ENCODE data around the gene RNH1. TPM values are rescaled to one million over a fixed set of nuclear protein-coding genes. Genes with fewer than 3 reads are reported as not detected.

RNH1 gene
- total and polyA plus RNA-seq, 2 experiments from 2014 or later: 105 to 199 TPM

DNA sequence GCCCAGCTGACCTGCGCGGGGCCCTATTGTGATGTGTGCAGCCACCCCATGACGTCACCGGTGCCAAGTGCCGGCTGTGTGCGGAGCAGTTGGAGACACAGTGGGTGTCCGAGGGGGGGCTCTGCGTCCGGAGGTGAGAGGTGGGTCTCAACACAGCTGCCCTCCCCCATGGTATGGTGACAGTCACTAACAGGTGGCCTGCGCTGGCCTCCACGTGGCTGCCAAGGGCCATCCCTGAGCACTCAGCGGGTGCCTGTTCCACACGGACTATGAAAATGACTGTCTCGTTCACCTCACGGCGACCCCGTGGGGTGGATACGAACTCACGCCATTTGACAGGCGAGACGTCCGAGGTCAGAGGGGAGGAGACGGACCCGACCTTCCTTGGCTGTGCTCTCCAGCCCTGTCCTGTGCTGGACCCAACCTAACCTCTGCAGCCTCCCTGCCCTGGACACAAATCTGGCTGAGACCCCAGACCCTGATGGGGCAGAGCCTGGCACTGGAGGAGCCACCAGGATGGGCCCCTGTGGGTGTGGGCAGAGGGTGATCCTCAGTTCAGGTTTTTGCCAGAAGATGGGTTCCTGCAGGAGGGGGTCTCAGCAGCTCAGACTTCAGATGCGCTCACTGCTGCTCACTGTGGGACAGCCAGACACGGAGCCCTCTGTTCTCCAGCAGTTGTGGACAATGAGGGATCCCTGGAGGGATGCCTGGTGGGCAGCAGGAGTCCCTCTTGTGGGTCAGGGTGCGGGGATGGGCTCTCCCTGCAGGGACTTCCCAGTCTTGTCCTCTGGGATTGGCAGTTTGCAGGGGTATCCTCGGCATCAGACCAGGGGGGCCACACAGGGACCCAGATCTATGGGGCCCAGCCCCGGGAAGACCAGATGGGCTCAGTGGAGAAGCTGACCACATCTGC lies 22.0 kb upstream of the RNH1 start:
- peak; percentile 6 for DNase-seq (ENCODE audit: low spot score)
- Histone ChIP-seq H3K36me3 (replicated peaks; ENCODE audit: insufficient read depth, low read depth) (no peaks in the 10 kb centered on the region), H3K9me3 (ENCODE audit: low read depth) (no peaks in the 10 kb centered on the region), H3K4me2 (no peak overlapping the region), H3K79me2 (peaks cover 1% of the 10 kb centered on the region), H4K20me1 (ENCODE audit: insufficient read depth, poor library complexity, severe bottlenecking) (peaks cover 7% of the 10 kb centered on the region), H2AFZ (no peak overlapping the region), H3K27me3 (no peaks in the 10 kb centered on the region), H3K4me1 (ENCODE audit: insufficient read depth) (peaks cover 2% of the 10 kb centered on the region), H3K27ac (no peak overlapping the region), H3K4me3 (no peak overlapping the region), H3K9me2 (replicated peaks; ENCODE audit: insufficient read depth) (no peaks in the 10 kb centered on the region)
- WGBS (ENCODE audit: low lambda C conversion rate, missing lambda C conversion rate): 81% methylated on average over 29 of the region's 29 CpGs
- TF ChIP-seq CTCF (IDR thresholded peaks at IDR 0.05; ENCODE audit: poor library complexity) (no peak), EZH2phosphoT487 (IDR thresholded peaks at IDR 0.05; ENCODE audit: low read depth, severe bottlenecking, unreplicated experiment) (no peak), EZH2 (IDR thresholded peaks at IDR 0.05; ENCODE audit: borderline replicate concordance) (no peak)

GRCh38 chr11:528166-528814 lies 21.2 kb upstream of the RNH1 start:
- Histone ChIP-seq H3K9me2 (replicated peaks; ENCODE audit: insufficient read depth) (no peaks in the 10 kb centered on the region), H3K27ac (no peak overlapping the region), H3K4me2 (no peak overlapping the region), H3K4me1 (ENCODE audit: insufficient read depth) (no peaks in the 10 kb centered on the region), H3K36me3 (replicated peaks; ENCODE audit: insufficient read depth, low read depth) (no peaks in the 10 kb centered on the region), H4K20me1 (ENCODE audit: insufficient read depth, poor library complexity, severe bottlenecking) (no peaks in the 10 kb centered on the region), H3K27me3 (no peaks in the 10 kb centered on the region), H3K4me3 (no peak overlapping the region), H3K79me2 (no peaks in the 10 kb centered on the region), H3K9me3 (ENCODE audit: low read depth) (no peaks in the 10 kb centered on the region), H2AFZ (no peak overlapping the region)
- peak; percentile 3 for DNase-seq (ENCODE audit: low spot score)
- TF ChIP-seq EZH2phosphoT487 (IDR thresholded peaks at IDR 0.05; ENCODE audit: low read depth, severe bottlenecking, unreplicated experiment) (no peak), CTCF (IDR thresholded peaks at IDR 0.05; ENCODE audit: poor library complexity) (no peak), EZH2 (IDR thresholded peaks at IDR 0.05; ENCODE audit: borderline replicate concordance) (no peak)
- WGBS (ENCODE audit: low lambda C conversion rate, missing lambda C conversion rate): 94% methylated on average over 27 of the region's 30 CpGs

DNA sequence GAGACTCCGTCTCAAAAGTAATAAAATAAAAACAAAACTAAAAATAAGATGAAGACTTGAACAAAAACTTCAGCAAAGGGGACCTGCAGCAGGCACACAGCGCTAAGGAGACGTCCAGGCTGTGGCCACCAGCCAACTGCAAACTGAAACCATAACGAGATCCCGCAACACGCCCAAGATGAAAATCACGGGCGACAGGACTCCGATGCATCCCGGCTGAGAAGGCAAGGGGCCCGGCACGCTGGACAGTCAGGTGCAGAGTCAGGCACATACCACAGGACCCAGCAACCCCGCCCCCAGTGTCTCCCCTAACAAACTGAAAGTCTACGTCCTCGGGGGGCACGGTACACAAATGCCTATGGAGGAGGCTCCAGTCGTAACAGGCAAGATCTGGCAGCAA lies 19.1 kb upstream of the RNH1 start:
- 80% methylated on average over 16 of the region's 17 CpGs for WGBS (ENCODE audit: low lambda C conversion rate, missing lambda C conversion rate)
- Histone ChIP-seq H3K4me3 (no peak overlapping the region), H3K4me2 (no peak overlapping the region), H3K9me2 (replicated peaks; ENCODE audit: insufficient read depth) (no peaks in the 10 kb centered on the region), H3K79me2 (no peaks in the 10 kb centered on the region), H3K4me1 (ENCODE audit: insufficient read depth) (no peaks in the 10 kb centered on the region), H3K36me3 (replicated peaks; ENCODE audit: insufficient read depth, low read depth) (no peaks in the 10 kb centered on the region), H3K27ac (no peak overlapping the region), H3K9me3 (ENCODE audit: low read depth) (no peaks in the 10 kb centered on the region), H3K27me3 (no peaks in the 10 kb centered on the region), H4K20me1 (ENCODE audit: insufficient read depth, poor library complexity, severe bottlenecking) (no peaks in the 10 kb centered on the region), H2AFZ (no peak overlapping the region)
- TF ChIP-seq CTCF (IDR thresholded peaks at IDR 0.05; ENCODE audit: poor library complexity) (no peak), EZH2 (IDR thresholded peaks at IDR 0.05; ENCODE audit: borderline replicate concordance) (no peak), EZH2phosphoT487 (IDR thresholded peaks at IDR 0.05; ENCODE audit: low read depth, severe bottlenecking, unreplicated experiment) (no peak)
- DNase-seq (ENCODE audit: low spot score): peak; percentile 2
